ENCODE results near the gene EFCAB6.

DNA sequence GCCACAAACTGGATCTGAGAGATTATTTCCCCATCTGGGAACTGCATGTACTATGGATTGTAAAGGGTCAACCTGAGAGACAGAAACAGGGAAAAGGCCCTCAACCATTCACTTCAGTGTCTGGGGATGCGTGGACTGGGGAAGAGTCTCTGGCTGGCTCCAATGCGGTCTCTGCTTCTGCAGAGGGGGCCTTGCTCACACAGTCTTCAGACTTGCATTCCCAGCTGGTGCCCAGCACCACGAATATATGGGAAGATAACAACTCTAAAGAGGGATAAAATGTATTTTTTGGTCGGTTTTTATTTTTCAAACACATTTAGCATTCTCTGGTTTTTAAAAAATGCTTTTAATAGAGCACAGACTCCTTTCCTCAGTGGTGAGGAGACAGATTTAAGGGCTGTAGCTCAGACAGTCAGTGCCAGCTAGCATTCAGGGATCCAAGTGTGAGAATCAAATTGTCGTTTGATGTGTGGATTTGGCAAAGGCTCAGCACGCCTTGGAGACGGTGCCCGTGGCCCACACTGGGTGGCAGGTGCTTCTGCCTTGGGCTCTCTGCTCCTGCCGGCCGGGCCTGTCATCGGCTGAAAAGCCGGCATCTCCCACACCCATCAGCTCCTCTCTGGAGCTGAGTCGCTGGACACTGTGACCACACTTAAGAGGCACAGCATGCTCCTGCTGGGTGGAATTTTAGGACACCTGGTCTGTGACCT, 8.0 kb upstream of the EFCAB6 start:
- TF ChIP-seq CTCF (conservative IDR thresholded peaks at IDR 0.05) = no peak
- no peak for TF ChIP-seq EZH2 (IDR thresholded peaks at IDR 0.05; ENCODE audit: low read depth)

All from PC-9 (cell line).